ENCODE data around the gene CSNK2A3.

DNA sequence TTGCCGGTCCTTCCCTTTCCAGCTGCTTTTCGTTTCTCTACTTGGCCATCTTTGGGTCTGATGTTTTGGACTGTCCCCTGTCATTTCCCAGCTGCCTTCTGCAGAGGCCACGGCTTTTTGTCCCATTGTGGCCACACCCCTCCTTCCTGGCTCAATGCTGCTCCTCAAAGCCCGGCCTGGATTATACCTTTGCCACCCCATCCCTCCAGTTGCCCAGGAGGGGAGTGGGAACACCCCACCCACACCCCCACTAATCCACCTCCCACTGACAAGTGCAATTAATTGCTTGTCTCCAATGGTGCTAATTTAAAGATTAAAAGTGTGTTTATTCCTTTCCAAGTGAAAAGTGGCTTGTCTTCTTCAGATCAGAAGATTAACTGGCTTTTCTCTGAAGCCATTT lies 34.2 kb upstream of the CSNK2A3 start:
- TF ChIP-seq, protein P1, sequence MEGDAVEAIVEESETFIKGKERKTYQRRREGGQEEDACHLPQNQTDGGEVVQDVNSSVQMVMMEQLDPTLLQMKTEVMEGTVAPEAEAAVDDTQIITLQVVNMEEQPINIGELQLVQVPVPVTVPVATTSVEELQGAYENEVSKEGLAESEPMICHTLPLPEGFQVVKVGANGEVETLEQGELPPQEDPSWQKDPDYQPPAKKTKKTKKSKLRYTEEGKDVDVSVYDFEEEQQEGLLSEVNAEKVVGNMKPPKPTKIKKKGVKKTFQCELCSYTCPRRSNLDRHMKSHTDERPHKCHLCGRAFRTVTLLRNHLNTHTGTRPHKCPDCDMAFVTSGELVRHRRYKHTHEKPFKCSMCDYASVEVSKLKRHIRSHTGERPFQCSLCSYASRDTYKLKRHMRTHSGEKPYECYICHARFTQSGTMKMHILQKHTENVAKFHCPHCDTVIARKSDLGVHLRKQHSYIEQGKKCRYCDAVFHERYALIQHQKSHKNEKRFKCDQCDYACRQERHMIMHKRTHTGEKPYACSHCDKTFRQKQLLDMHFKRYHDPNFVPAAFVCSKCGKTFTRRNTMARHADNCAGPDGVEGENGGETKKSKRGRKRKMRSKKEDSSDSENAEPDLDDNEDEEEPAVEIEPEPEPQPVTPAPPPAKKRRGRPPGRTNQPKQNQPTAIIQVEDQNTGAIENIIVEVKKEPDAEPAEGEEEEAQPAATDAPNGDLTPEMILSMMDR (IDR thresholded peaks at IDR 0.05; ENCODE audit: low read depth, low read length), result no peak
- no peak for TF ChIP-seq EZH2phosphoT487 (IDR thresholded peaks at IDR 0.05; ENCODE audit: low read depth)
